HEK293 (cell line): ENCODE results near the gene CDK9.

Experiments
- CTCF ChIA-PET: fragments of 350-600 bp; formaldehyde crosslinking; extraction: SDS; loops from one replicate; lab custom pipeline; 2021; ENCODE audit warnings: antibody characterized with exemption; lab: Yijun Ruan, JAX
- POLR2A ChIA-PET: fragments of 300-600 bp; formaldehyde crosslinking; extraction: SDS; loops from one replicate; lab custom pipeline; 2020; ENCODE audit warnings: antibody characterized with exemption, inconsistent platforms; lab: Yijun Ruan, JAX
- H3K27ac ChIP-seq: fragments of 200-500 bp; sonication (Bioruptor generic); 2 replicates; pipeline ENCODE4 v1.5.1; 2014; ENCODE audit warnings: low read depth, low read length, control low read depth, inconsistent platforms; ENCODE audit errors: extremely low read depth
- H3K36me3 ChIP-seq, 2 experiments: fragments of 200-500 bp in 1 of 2; sonication (Bioruptor generic) in 1 of 2; 1 replicate in 1 of 2; 2 replicates in 1 of 2; pipeline ENCODE4 v1.5.1; 2014 to 2017; ENCODE audit warnings: inconsistent platforms in 2 of 2, low read length in 2 of 2; ENCODE audit not compliant: control insufficient read depth in 2 of 2, insufficient read depth in 1 of 2
- H3K4me1 ChIP-seq: fragments of 200-500 bp; sonication (Bioruptor generic); 2 replicates; pipeline ENCODE4 v1.5.1; 2014; ENCODE audit warnings: mild to moderate bottlenecking, low read length, inconsistent platforms; ENCODE audit not compliant: control insufficient read depth, insufficient read depth
- H3K4me3 ChIP-seq: 2 replicates; pipeline ENCODE4 v1.5.1; 2011; ENCODE audit warnings: low read depth, mild to moderate bottlenecking, control low read depth, low read length, moderate library complexity
- H3K9me3 ChIP-seq: fragments of 200-500 bp; sonication (Bioruptor generic); 2 replicates; pipeline ENCODE4 v1.5.1; 2014; ENCODE audit warnings: low read depth, low read length, inconsistent platforms; ENCODE audit not compliant: control insufficient read depth, insufficient read depth
- AEBP2 ChIP-seq: fragments of 450-650 bp; formaldehyde crosslinking; IDR thresholded peaks from 2 replicates; pipeline ENCODE4 v1.5.1; 2016; ENCODE audit warnings: missing biosample characterization, missing genetic modification characterization, borderline replicate concordance
- EGR2 ChIP-seq: fragments of 450-650 bp; formaldehyde crosslinking; IDR thresholded peaks from 2 replicates; pipeline ENCODE4 v1.5.1; 2016; ENCODE audit warnings: low read depth, missing biosample characterization, missing genetic modification characterization
- ELK4 ChIP-seq: IDR thresholded peaks from 2 replicates; pipeline ENCODE4 v1.6.1; 2011; ENCODE audit warnings: mild to moderate bottlenecking, low read depth, low read length, borderline replicate concordance
- GLIS1 ChIP-seq: fragments of 450-650 bp; formaldehyde crosslinking; IDR thresholded peaks from 2 replicates; pipeline ENCODE4 v1.5.1; 2016; ENCODE audit warnings: missing biosample characterization, missing genetic modification characterization
- GLIS2 ChIP-seq: fragments of 450-650 bp; formaldehyde crosslinking; IDR thresholded peaks from 2 replicates; pipeline ENCODE4 v1.5.1; 2016; ENCODE audit warnings: missing biosample characterization, missing genetic modification characterization
- KLF8 ChIP-seq: fragments of 450-650 bp; formaldehyde crosslinking; IDR thresholded peaks from 2 replicates; pipeline ENCODE4 v1.5.1; 2016; ENCODE audit warnings: missing biosample characterization, missing genetic modification characterization
- KLF9 ChIP-seq: fragments of 450-650 bp; formaldehyde crosslinking; IDR thresholded peaks from 2 replicates; pipeline ENCODE4 v1.5.1; 2016; ENCODE audit warnings: missing biosample characterization, missing genetic modification characterization, low read depth
- SCRT1 ChIP-seq: fragments of 450-650 bp; formaldehyde crosslinking; IDR thresholded peaks from 2 replicates; pipeline ENCODE4 v1.5.1; 2016; ENCODE audit warnings: missing biosample characterization, missing genetic modification characterization, borderline replicate concordance
- SP2 ChIP-seq: fragments of 450-650 bp; formaldehyde crosslinking; IDR thresholded peaks from 2 replicates; pipeline ENCODE4 v1.5.1; 2016; ENCODE audit warnings: missing biosample characterization, missing genetic modification characterization
- SP7 ChIP-seq: fragments of 450-650 bp; formaldehyde crosslinking; IDR thresholded peaks from 2 replicates; pipeline ENCODE4 v1.5.1; 2016; ENCODE audit warnings: missing biosample characterization, missing genetic modification characterization
- ZBTB20 ChIP-seq: fragments of 450-650 bp; formaldehyde crosslinking; IDR thresholded peaks from 2 replicates; pipeline ENCODE4 v1.5.1; 2016; ENCODE audit warnings: missing biosample characterization, missing genetic modification characterization
- ZBTB44 ChIP-seq: fragments of 450-650 bp; IDR thresholded peaks from 2 replicates; pipeline ENCODE4 v1.5.1; 2018; ENCODE audit warnings: missing biosample characterization, mild to moderate bottlenecking, missing genetic modification characterization
- ZBTB48 ChIP-seq: fragments of 450-650 bp; formaldehyde crosslinking; IDR thresholded peaks from 2 replicates; pipeline ENCODE4 v1.5.1; 2016; ENCODE audit warnings: missing biosample characterization, missing genetic modification characterization
- ZBTB6 ChIP-seq: fragments of 450-650 bp; formaldehyde crosslinking; IDR thresholded peaks from 2 replicates; pipeline ENCODE4 v1.5.1; 2017; ENCODE audit warnings: missing biosample characterization, missing genetic modification characterization
- ZEB2 ChIP-seq: fragments of 450-650 bp; formaldehyde crosslinking; IDR thresholded peaks from 2 replicates; pipeline ENCODE4 v1.5.1; 2016; ENCODE audit warnings: missing biosample characterization, missing genetic modification characterization
- ZFP69B ChIP-seq: fragments of 450-650 bp; formaldehyde crosslinking; IDR thresholded peaks from 2 replicates; pipeline ENCODE4 v1.5.1; 2016; ENCODE audit warnings: missing biosample characterization, missing genetic modification characterization
- ZNF155 ChIP-seq: fragments of 450-650 bp; formaldehyde crosslinking; IDR thresholded peaks from 2 replicates; pipeline ENCODE4 v1.5.1; 2016; ENCODE audit warnings: missing biosample characterization, missing genetic modification characterization
- ZNF2 ChIP-seq: fragments of 450-650 bp; formaldehyde crosslinking; IDR thresholded peaks from 2 replicates; pipeline ENCODE4 v1.5.1; 2016; ENCODE audit warnings: missing biosample characterization, missing genetic modification characterization
- ZNF211 ChIP-seq: fragments of 450-650 bp; formaldehyde crosslinking; IDR thresholded peaks from 2 replicates; pipeline ENCODE4 v1.5.1; 2016; ENCODE audit warnings: low read depth, missing biosample characterization, missing genetic modification characterization
- ZNF335 ChIP-seq: fragments of 450-650 bp; formaldehyde crosslinking; conservative IDR thresholded peaks from 2 replicates; pipeline ENCODE4 v1.5.1; 2016; ENCODE audit warnings: missing biosample characterization, missing genetic modification characterization
- ZNF350 ChIP-seq: fragments of 450-650 bp; formaldehyde crosslinking; IDR thresholded peaks from 2 replicates; pipeline ENCODE4 v1.5.0; 2017; ENCODE audit warnings: missing biosample characterization, mild to moderate bottlenecking, missing genetic modification characterization
- ZNF423 ChIP-seq: fragments of 450-650 bp; formaldehyde crosslinking; IDR thresholded peaks from 2 replicates; pipeline ENCODE4 v1.5.1; 2016; ENCODE audit warnings: missing biosample characterization, missing genetic modification characterization
- ZNF510 ChIP-seq: fragments of 450-650 bp; formaldehyde crosslinking; IDR thresholded peaks from 2 replicates; pipeline ENCODE4 v1.5.1; 2018; ENCODE audit warnings: mild to moderate bottlenecking, missing genetic modification characterization, missing biosample characterization; ENCODE audit not compliant: insufficient replicate concordance
- ZNF514 ChIP-seq: fragments of 450-650 bp; formaldehyde crosslinking; IDR thresholded peaks from 2 replicates; pipeline ENCODE4 v1.5.1; 2016; ENCODE audit warnings: missing biosample characterization, missing genetic modification characterization
- ZNF596 ChIP-seq: fragments of 450-650 bp; IDR thresholded peaks from 2 replicates; pipeline ENCODE4 v1.5.0; 2018; ENCODE audit warnings: missing biosample characterization, mild to moderate bottlenecking, missing genetic modification characterization, moderate library complexity
- ZNF629 ChIP-seq: fragments of 450-650 bp; formaldehyde crosslinking; IDR thresholded peaks from 2 replicates; pipeline ENCODE4 v1.5.1; 2017; ENCODE audit warnings: missing biosample characterization, missing genetic modification characterization
- ZNF639 ChIP-seq: fragments of 450-650 bp; formaldehyde crosslinking; IDR thresholded peaks from 2 replicates; pipeline ENCODE4 v1.5.1; 2016; ENCODE audit warnings: missing biosample characterization, missing genetic modification characterization
- ZSCAN23 ChIP-seq: fragments of 450-650 bp; formaldehyde crosslinking; IDR thresholded peaks from 2 replicates; pipeline ENCODE4 v1.5.1; 2016; ENCODE audit warnings: missing biosample characterization, missing genetic modification characterization
- ZSCAN5A ChIP-seq: fragments of 450-650 bp; formaldehyde crosslinking; IDR thresholded peaks from 2 replicates; pipeline ENCODE4 v1.5.1; 2016; ENCODE audit warnings: missing biosample characterization, missing genetic modification characterization

CDK9 gene

GRCh38 chr9:127785023-127785932 lies 556 bp upstream of the CDK9 start:
- CTCF ChIA-PET = interaction anchor here (0.6 to 6.2 kb wide), 30 partner anchors 10 to 448 kb away, joined by 3 to 44 read pairs (median 4); partner anchors contain the start of gene TOR2A
- H3K36me3 ChIP-seq = peaks cover 5 to 36% of the 10 kb centered on the region in 2 experiments
- H3K4me1 ChIP-seq = no peaks in the 10 kb centered on the region
- POLR2A ChIA-PET = interaction anchor here (0.5 to 1.8 kb wide), 7 partner anchors 14 to 857 kb away, joined by 3 to 16 read pairs (median 6); partner anchors contain the start of gene TOR2A
- H3K27ac ChIP-seq = peak overlapping the region; percentile 95
- peak overlapping the region; percentile 67 for H3K4me3 ChIP-seq
- H3K9me3 ChIP-seq = no peaks in the 10 kb centered on the region
- TF ChIP-seq ZNF639 (tag by site-specific recombination) (no peak), ZNF155 (tag by site-specific recombination) (no peak), ZNF211 (tag by site-specific recombination) (no peak), SP2 (tag by site-specific recombination) (peak; percentile 44), ZBTB48 (tag by site-specific recombination) (0 out of 2 replicates have a peak, but pooled peaks have one; percentile 16), ZEB2 (0 out of 2 replicates have a peak, but pooled peaks have one; percentile 72), ZBTB6 (tag by site-specific recombination) (no peak), SP7 (tag by site-specific recombination) (no peak), GLIS1 (tag by site-specific recombination) (peak; percentile 79), ZBTB44 (no peak), GLIS2 (tag by site-specific recombination) (peak; percentile 67), ZNF514 (no peak), ZNF423 (tag by site-specific recombination) (0 out of 2 replicates have a peak, but pooled peaks have one; percentile 29), KLF9 (no peak; the same call in 1 of the 2 replicates), ZNF629 (tag by site-specific recombination) (no peak), KLF8 (tag by site-specific recombination) (peak; percentile 71), ZSCAN5A (tag by site-specific recombination) (no peak), AEBP2 (no peak), ZFP69B (peak; percentile 58; the same call in 1 of the 2 replicates), ZNF2 (tag by site-specific recombination) (peak; percentile 80), ZBTB20 (tag by site-specific recombination) (0 out of 2 replicates have a peak, but pooled peaks have one; percentile 27), ZSCAN23 (tag by site-specific recombination) (no peak), ELK4 (no peak), ZNF510 (tag by site-specific recombination) (no peak), ZNF350 (no peak), ZNF596 (tag by site-specific recombination) (no peak), EGR2 (peak; percentile 59; the same call in 1 of the 2 replicates), SCRT1 (tag by site-specific recombination) (no peak), ZNF335 (tag by site-specific recombination) (peak; percentile 77)
